HG03097 (cell line): Measurements from ENCODE around the gene SERPINA5.

ENCODE experiments used
- ATAC-seq: cut with Tn5 transposase; IDR thresholded peaks from one replicate; pipeline ENCODE4 v1.9.1; 2021; ENCODE audit not compliant: unreplicated experiment, low FRiP score

The SERPINA5 gene

DNA sequence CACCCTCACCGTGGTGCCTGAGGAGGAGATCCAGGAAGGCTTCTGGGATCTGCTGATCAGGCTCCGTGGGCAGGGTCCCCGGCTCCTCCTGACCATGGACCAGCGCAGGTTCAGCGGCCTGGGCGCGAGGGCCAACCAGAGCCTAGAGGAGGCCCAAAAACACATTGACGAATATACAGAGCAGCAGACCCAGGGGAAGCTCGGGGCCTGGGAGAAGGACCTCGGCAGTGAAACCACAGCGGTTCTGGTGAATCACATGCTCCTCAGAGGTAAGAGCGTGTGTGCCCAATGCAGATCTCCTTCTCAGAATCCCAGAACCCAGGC lies 60.4 kb downstream of the SERPINA5 start:
- no peak for ATAC-seq
